ENCODE measurements around the gene DPRX.

DNA sequence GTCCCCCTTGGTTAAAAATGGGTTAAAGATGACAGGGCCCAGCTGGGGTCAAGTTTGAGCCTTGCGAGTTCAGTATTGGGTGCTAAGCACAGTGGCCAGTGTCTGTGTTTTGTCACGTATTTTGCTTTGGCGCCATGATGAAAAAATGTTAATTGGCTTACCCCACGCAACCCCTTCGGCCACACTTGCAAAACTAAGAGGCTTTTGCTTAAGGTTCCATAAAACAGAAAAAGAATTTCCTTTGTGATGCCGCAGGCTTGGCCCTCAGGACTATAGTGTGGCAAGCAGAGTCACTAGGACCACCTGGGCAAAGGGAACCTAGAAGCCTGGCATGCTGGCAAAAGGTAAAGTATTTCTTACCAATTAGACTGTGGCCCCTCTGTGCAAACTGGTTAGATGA, 20.7 kb downstream of the DPRX start:
- TF ChIP-seq CTCF (CRISPR knock-in tag; IDR thresholded peaks at IDR 0.05) (no peak), TOPORS (CRISPR knock-in tag; IDR thresholded peaks at IDR 0.05) (no peak), ZNF773 (CRISPR knock-in tag; IDR thresholded peaks at IDR 0.05; ENCODE audit: borderline replicate concordance) (no peak), ZNF350 (CRISPR knock-in tag; IDR thresholded peaks at IDR 0.05; ENCODE audit: borderline replicate concordance, low read depth) (no peak), ATF2 (CRISPR knock-in tag; IDR thresholded peaks at IDR 0.05) (no peak), FOXO4 (CRISPR knock-in tag; conservative IDR thresholded peaks at IDR 0.05) (no peak)
